Esophagus muscularis mucosa (tissue), 4 donors: ENCODE measurements around the gene METTL26. TPM values are rescaled to one million over a fixed set of nuclear protein-coding genes. Genes with fewer than 3 reads are reported as not detected.
A peak's percentile ranks its signal among the peaks of the same experiment; 100 is the strongest.

Experiments
- DNase-seq: peaks from one replicate; pipeline ENCODE4 v3.0.0-alpha.2; 2017; ENCODE audit errors: extremely low spot score
- H3K27ac ChIP-seq, 4 donors: fragments of 200-600 bp; sonication (generic); replicated peaks in 1 of 4; 1 replicate in 3 of 4; 2 replicates in 1 of 4; pipeline ENCODE4 v1.5.1; 2016 to 2019; ENCODE audit warnings: mild to moderate bottlenecking in 1 of 4
- H3K27me3 ChIP-seq, 4 donors: fragments of 200-600 bp; sonication (generic); one replicate each; pipeline versions ENCODE4 v1.5.1 to v1.6.0; 2016 to 2019
- H3K36me3 ChIP-seq, 4 donors: fragments of 200-600 bp; sonication (generic); one replicate each; pipeline ENCODE4 v1.5.1; 2016 to 2019
- H3K4me1 ChIP-seq, 4 donors: fragments of 200-600 bp; sonication (generic); one replicate each; pipeline ENCODE4 v1.5.1; 2016 to 2019
- H3K4me3 ChIP-seq, 4 donors: fragments of 200-600 bp; sonication (generic); 1 replicate in 2 of 4; 2 replicates in 2 of 4; pipeline ENCODE4 v1.5.1; 2016 to 2019; ENCODE audit warnings: mild to moderate bottlenecking in 4 of 4, moderate library complexity in 1 of 4
- H3K9me3 ChIP-seq, 4 donors: fragments of 200-600 bp; sonication (generic); 1 replicate in 3 of 4; 2 replicates in 1 of 4; pipeline ENCODE4 v1.5.1; 2016 to 2019
- CTCF ChIP-seq, 3 experiments: fragments of 200-600 bp in 2 of 3; fragments of 450-650 bp in 1 of 3; sonication (generic) in 2 of 3; IDR thresholded peaks; one replicate each; pipeline ENCODE4 v1.5.1; 2017 to 2019; ENCODE audit warnings: antibody characterized with exemption in 3 of 3, mild to moderate bottlenecking in 2 of 3, moderate library complexity in 1 of 3
- EP300 ChIP-seq: sonication (generic); formaldehyde crosslinking; IDR thresholded peaks from one replicate; pipeline ENCODE4 v1.6.1; 2017; ENCODE audit warnings: antibody characterized with exemption
- POLR2A ChIP-seq: fragments of 450-650 bp; IDR thresholded peaks from one replicate; pipeline ENCODE4 v1.6.1; 2017; ENCODE audit warnings: antibody characterized with exemption, moderate library complexity, mild to moderate bottlenecking, low read depth
- POLR2AphosphoS5 ChIP-seq, 2 donors: sonication (generic); formaldehyde crosslinking; IDR thresholded peaks; one replicate each; pipeline ENCODE4 v1.6.1; 2017; ENCODE audit warnings: antibody characterized with exemption in 2 of 2
- WGBS: methylation state at CpG from one replicate; pipeline ENCODE4 v1.1.5; 2018; 5-methylcytosine and 5-hydroxymethylcytosine counted together
- intact Hi-C: fragments of 100-400 bp; cut with DNase I; formaldehyde crosslinking; loops from one replicate; pipeline ENCODE4 v1.15.1; 2023
- total RNA-seq, 4 donors: library from RNA; depleted of rRNA; stranded (reverse); fragments of >200 nt; gene quantifications; one replicate each; pipeline versions ENCODE4 v1.1.0 to v1.2.1, GENCODE V29; 2016

METTL26 gene
- total RNA-seq, 4 donors from 2014 or later, result 129 to 166 (median 142) TPM

- Histone ChIP-seq H3K9me3 (no peaks in the 10 kb centered on the region), H3K27me3 (peaks cover 0 to 21% (median 0%) of the 10 kb centered on the region in 4 donors), H3K4me3 (peak overlapping the region; percentile 66 to 91 (median 82)), H3K36me3 (peaks cover 10 to 24% (median 19%) of the 10 kb centered on the region in 4 donors), H3K27ac (peak overlapping the region; percentile 93 to 98 (median 95)), H3K4me1 (peaks cover 29 to 49% (median 42%) of the 10 kb centered on the region in 4 donors)
- TF ChIP-seq CTCF (IDR thresholded peaks at IDR 0.05) (no peak), EP300 (no peak), POLR2A (peak; percentile 8), POLR2AphosphoS5 (IDR thresholded peaks at IDR 0.05) (no peak)
- 3% methylated on average over 20 of the region's 55 CpGs for WGBS
- intact Hi-C loops, result loop anchor here (5.0 kb wide), 2 partner anchors 48 to 233 kb away; partner anchors contain the start of gene DECR2
- DNase-seq, result no peak
These were observed 416 bp downstream of the METTL26 start for GRCh38 chr16:635573-636205.

- Histone ChIP-seq H3K36me3 (peaks cover 10 to 24% (median 19%) of the 10 kb centered on the region in 4 donors), H3K4me1 (peaks cover 34 to 52% (median 46%) of the 10 kb centered on the region in 4 donors), H3K9me3 (no peaks in the 10 kb centered on the region), H3K27me3 (peaks cover 0 to 21% (median 0%) of the 10 kb centered on the region in 4 donors), H3K27ac (no peak overlapping the region), H3K4me3 (peak overlapping the region; percentile 66 to 91 (median 82))
- intact Hi-C loops, result loop anchor here (5.0 kb wide), 2 partner anchors 48 to 233 kb away; partner anchors contain the start of gene DECR2
- WGBS, result 79% methylated on average over 6 of the region's 7 CpGs
- no peak for DNase-seq
- TF ChIP-seq CTCF (IDR thresholded peaks at IDR 0.05) (no peak), EP300 (no peak), POLR2A (no peak), POLR2AphosphoS5 (IDR thresholded peaks at IDR 0.05) (no peak)
These were observed 1.1 kb downstream of the METTL26 start for GRCh38 chr16:634996-635395.

GRCh38 chr16:634051-634670, 1.9 kb downstream of the METTL26 start:
- Histone ChIP-seq H3K4me1 (peaks cover 34 to 60% (median 53%) of the 10 kb centered on the region in 4 donors), H3K27me3 (peaks cover 0 to 21% (median 0%) of the 10 kb centered on the region in 4 donors), H3K4me3 (no peak overlapping the region), H3K36me3 (peaks cover 10 to 25% (median 20%) of the 10 kb centered on the region in 4 donors), H3K9me3 (no peaks in the 10 kb centered on the region), H3K27ac (no peak overlapping the region)
- no peak for TF ChIP-seq CTCF (IDR thresholded peaks at IDR 0.05)
- TF ChIP-seq POLR2A, result no peak
- TF ChIP-seq EP300, result no peak
- TF ChIP-seq POLR2AphosphoS5 (IDR thresholded peaks at IDR 0.05), result no peak
- 87% methylated on average over 20 of the region's 22 CpGs for WGBS
- intact Hi-C loops, result no loop called here
- no peak for DNase-seq

GRCh38 chr16:633336-634050, 2.6 kb downstream of the METTL26 start:
- 97% methylated on average over 49 of the region's 74 CpGs for WGBS
- no peak overlapping the region for H3K27ac ChIP-seq
- peaks cover 10 to 32% (median 25%) of the 10 kb centered on the region in 4 donors for H3K36me3 ChIP-seq
- peaks cover 34 to 57% (median 52%) of the 10 kb centered on the region in 4 donors for H3K4me1 ChIP-seq
- intact Hi-C loops, result no loop called here
- no peak for TF ChIP-seq EP300
- no peak for TF ChIP-seq CTCF (IDR thresholded peaks at IDR 0.05)
- no peak for TF ChIP-seq POLR2A
- TF ChIP-seq POLR2AphosphoS5 (IDR thresholded peaks at IDR 0.05), result no peak
- peaks cover 0 to 21% (median 0%) of the 10 kb centered on the region in 4 donors for H3K27me3 ChIP-seq
- no peaks in the 10 kb centered on the region for H3K9me3 ChIP-seq
- no peak overlapping the region for H3K4me3 ChIP-seq
- no peak for DNase-seq
